Activated CD4-positive, CD25-positive, alpha-beta regulatory T cell treated with anti-CD3 and anti-CD28 coated beads, Interleukin-2, amount 50 U/mL, for 24 hours (primary cell): Measurements from ENCODE around the gene RASD1.

Experiments
- ATAC-seq, 2 donors: fragments of 150-1000 bp; cut with Tn5 transposase; one replicate each; pipeline ENCODE4 v1.10.0; 2021; ENCODE audit warnings: mild to moderate bottlenecking in 1 of 2, moderate library complexity in 1 of 2

Gene RASD1

GRCh38 chr17:17496189-17497064 is at the start of gene RASD1:
Gene RASD1 (minus strand): TSS chr17:17496395. CDS start chr17:17496181, 214 bp downstream.
- peak; percentile 86 to 90 for ATAC-seq

GRCh38 chr17:17545984-17546383 is 49.8 kb upstream of the RASD1 start:
- ATAC-seq, result no peak

GRCh38 chr17:17545031-17545820 is 49.0 kb upstream of the RASD1 start:
- ATAC-seq, result no peak

- ATAC-seq, result no peak
These were observed 46.9 kb upstream of the RASD1 start for GRCh38 chr17:17542906-17543635.

DNA sequence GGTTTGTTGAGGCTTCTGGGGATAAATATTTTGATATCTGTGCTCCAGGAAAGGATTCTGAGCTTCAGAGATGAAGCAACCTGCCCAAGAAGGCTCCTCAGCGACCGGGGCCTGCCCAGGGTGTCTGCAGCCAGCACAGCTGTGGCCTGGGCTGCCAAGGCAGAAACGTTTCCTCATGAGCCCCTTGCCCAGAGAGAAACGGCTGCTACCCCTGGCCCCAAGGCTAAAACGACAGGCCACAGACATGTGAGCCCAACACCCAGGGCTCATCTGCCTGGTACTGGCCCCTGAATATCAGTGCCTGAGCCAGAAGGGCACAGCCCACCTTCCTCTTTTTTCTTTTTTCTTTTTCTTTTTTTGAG is 45.4 kb upstream of the RASD1 start:
- no peak for ATAC-seq

DNA sequence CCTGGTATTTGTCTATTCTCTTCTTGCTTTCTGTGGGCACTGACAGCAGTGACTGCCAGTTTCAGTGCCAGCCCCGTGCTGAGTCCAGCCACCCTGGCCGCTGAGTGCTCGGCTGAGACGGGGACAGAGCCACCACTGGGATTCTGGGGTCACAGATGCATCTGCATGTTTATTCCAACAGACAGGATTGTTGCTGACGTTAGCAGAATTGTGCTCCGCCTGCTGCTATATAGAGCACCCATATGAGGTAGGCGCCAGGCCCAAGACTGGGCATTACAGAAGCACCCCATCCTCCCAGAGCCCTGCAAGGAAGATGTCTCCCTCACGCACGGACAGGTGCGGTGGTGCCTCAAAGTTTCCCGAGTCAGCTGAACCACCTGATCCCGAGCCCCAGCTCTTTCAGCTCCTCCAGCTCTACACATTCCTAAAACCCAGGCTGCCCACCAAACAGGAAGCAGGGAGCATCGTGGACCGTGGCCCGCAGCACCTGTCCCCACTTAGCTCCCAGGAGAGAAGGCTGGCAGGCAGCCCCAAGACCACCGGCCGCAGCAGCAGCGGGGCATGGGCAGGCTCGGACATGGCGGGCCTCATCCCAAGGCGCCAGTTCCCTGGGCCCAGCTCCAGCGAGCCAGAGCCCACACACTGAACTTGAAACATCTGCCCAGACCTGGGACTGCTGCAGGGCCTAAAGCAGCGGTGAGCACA is 44.9 kb upstream of the RASD1 start:
- ATAC-seq, result no peak

GRCh38 chr17:17540278-17540906 is 44.2 kb upstream of the RASD1 start:
- no peak for ATAC-seq

GRCh38 chr17:17539591-17539990 is 43.4 kb upstream of the RASD1 start:
- no peak for ATAC-seq

DNA sequence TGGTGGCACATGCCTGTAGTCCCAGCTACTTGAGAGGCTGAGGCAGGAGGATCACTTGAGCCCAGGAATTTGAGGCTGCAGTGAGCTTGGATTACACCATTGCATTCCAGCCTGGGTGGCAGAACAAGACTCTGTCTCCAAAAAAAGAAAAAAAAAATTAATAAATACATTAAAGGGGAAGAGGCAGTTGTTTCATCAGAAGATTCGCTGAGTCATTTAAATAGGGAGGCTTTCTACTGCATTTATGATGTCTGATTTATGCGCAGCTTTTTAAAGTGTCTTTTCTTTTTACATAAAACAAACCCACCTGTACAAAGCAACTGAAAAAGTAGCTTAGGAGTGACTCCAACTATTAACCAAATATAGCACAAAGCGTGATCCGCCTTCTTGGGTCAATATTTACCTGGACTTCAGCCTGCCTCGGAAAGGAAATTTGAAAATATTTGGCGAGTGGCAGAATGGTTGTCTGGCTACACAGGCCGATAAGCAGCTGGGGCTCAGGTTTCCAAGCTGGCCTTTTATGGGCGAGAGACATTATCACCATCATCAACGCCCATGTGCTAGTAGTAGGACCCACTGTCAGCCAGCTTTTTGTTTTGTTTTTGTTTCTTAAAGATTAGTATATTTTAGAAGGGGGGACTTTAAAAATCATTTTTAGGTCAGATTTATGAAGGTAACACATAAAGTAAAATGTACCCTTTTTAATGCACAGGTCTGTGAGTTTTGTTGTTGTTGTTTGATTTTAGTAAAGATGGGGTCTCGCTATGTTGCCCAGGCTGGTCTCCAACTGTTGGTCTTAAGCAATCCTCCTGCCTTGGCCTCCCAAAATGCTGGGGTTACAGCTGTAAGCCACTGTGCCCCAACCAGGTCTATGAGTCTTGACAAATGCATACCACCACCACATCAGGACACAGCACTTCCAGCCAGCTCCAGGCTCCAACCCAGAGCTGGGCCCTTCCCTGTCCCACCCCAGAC is 42.5 kb upstream of the RASD1 start:
- no peak for ATAC-seq

- ATAC-seq, result no peak
These were observed 41.3 kb upstream of the RASD1 start for GRCh38 chr17:17537311-17538099.

- no peak for ATAC-seq
These were observed 40.5 kb upstream of the RASD1 start for GRCh38 chr17:17536702-17537101.

GRCh38 chr17:17535957-17536356 is 39.8 kb upstream of the RASD1 start:
- no peak for ATAC-seq

GRCh38 chr17:17533901-17534441 is 37.8 kb upstream of the RASD1 start:
- ATAC-seq, result no peak

- no peak for ATAC-seq
These were observed 36.8 kb upstream of the RASD1 start for GRCh38 chr17:17532991-17533390.

DNA sequence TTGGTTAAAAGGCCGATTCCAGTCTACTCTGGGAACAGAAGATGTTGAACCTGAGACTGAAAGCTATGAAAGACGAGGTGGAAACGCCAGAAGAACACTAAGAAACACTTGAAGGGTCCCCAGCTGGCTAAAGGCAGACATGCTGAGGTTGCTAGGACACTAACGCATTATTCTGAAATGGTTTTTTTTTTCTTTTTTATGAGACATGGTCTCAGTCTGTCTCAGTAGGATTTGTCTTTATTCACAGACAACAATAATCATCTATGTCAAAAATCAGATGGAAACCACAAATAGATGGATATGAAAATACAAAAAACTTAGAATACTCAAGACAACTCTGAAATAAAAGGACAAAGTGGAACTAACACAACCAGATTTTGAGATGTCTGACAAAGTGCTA is 35.0 kb upstream of the RASD1 start:
- ATAC-seq, result no peak

- no peak for ATAC-seq
These were observed 32.8 kb upstream of the RASD1 start for GRCh38 chr17:17528696-17529652.

DNA sequence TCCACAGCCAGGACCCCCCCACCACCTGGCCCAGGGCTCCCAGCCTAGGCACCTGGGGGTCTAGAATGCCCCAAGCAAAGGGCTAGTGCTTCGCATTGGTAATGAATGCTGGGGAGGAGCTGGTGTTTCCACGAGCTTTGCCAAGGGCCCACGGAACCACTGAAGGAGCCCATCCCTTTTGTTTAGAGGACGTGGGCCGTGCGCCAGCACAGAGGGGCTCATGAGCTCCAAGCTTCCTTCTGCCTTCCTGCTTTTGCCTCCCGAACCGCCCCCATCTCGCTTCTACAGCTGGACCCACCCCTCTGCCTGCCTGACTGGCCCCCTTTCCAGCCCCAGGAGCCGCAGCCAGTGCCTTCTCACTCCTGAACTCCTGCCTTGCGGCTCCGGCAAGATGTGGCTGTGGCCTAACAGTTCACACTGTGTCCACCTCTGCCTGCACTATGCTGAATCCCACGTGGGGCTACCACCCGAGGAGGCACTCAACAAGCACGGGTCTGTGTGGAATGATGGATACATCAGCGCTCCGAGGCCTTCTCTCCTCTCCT is 31.8 kb upstream of the RASD1 start:
- no peak for ATAC-seq

DNA sequence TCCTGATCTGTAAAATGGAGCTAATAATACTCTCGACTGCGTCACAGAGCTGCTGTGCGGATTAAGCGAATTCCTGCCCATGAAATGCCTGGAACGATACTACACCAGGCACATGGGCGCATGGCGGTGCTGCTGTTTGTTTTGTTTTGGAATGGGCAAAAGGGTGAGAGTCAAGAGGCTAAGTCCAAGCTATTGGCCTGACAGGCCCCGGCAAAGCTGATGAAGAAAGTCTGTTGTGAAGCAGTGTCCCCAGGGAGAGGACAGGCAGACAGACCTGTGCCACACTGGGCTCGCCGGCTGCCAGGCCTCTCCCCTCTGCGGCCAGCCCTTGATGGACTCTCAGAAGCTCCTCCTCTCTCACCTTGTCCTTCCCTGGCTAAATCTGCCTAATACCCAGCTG is 31.3 kb upstream of the RASD1 start:
- no peak for ATAC-seq
